Activated naive CD4-positive, alpha-beta T cell treated with anti-CD3 and anti-CD28 coated beads for 36 hours (primary cell): ENCODE data around the gene ENTREP1. TPM values are rescaled to one million over a fixed set of nuclear protein-coding genes. Genes with fewer than 3 reads are reported as not detected.

Experiments
- CTCF ChIA-PET: fragments of 350-600 bp; sonication (Branson Sonifier 250); formaldehyde crosslinking; loops from one replicate; lab custom pipeline; 2021; ENCODE audit warnings: antibody characterized with exemption; lab: Charles Lee
- DNase-seq: peaks from one replicate; pipeline ENCODE4 v3.0.0-alpha.2; 2020
- H3K27ac Mint-ChIP-seq: one replicate; pipeline ENCODE4 v1.8.0; 2021; ENCODE audit warnings: mild to moderate bottlenecking, mixed read lengths
- H3K27me3 Mint-ChIP-seq: one replicate; pipeline ENCODE4 v1.8.0; 2021; ENCODE audit warnings: low read depth, mixed read lengths
- H3K36me3 Mint-ChIP-seq: one replicate; pipeline ENCODE4 v1.8.0; 2021; ENCODE audit warnings: low read depth, mixed read lengths
- H3K4me1 Mint-ChIP-seq: one replicate; pipeline ENCODE4 v1.8.0; 2021; ENCODE audit warnings: low read depth, mixed read lengths
- H3K4me3 Mint-ChIP-seq: one replicate; pipeline ENCODE4 v1.8.0; 2021; ENCODE audit warnings: mild to moderate bottlenecking, moderate library complexity, mixed read lengths
- H3K9me3 Mint-ChIP-seq: one replicate; pipeline ENCODE4 v1.8.0; 2021; ENCODE audit warnings: mixed read lengths
- intact Hi-C: fragments of 100-400 bp; cut with micrococcal nuclease; formaldehyde crosslinking; loops from one replicate; pipeline ENCODE4 v1.15.1; 2023
- total RNA-seq, 2 experiments: library from RNA; stranded (reverse); gene quantifications; one replicate each; pipeline ENCODE4 v1.2.3, GENCODE V29; 2021

Gene ENTREP1
- total RNA-seq, 2 experiments from 2014 or later = not detected

DNA sequence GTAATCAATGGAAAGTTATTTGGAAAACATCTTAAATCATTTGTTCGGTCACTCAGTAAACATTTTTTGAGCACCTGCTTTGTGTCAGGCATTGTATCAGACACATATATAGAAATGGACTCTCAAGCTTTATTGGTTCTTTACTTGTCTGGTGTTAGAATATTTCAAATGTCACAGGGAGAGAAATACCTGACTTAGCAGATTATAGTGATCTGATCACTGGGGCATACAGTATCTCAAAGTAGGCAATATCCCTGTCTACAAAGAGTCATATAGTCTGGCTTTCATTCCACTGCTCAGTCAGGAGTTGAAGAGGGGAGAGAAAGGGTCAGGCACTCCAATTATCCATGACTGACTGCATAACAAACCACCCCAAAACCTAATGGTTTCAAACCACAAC, 30.2 kb downstream of the ENTREP1 start:
- H3K4me1 Mint-ChIP-seq = no peaks in the 10 kb centered on the region
- intact Hi-C loops = no loop called here
- CTCF ChIA-PET = no interaction called here
- no peak overlapping the region for H3K27ac Mint-ChIP-seq
- H3K4me3 Mint-ChIP-seq = no peak overlapping the region
- peaks cover 9% of the 10 kb centered on the region for H3K27me3 Mint-ChIP-seq
- DNase-seq = no peak
- no peaks in the 10 kb centered on the region for H3K36me3 Mint-ChIP-seq
- no peaks in the 10 kb centered on the region for H3K9me3 Mint-ChIP-seq

DNA sequence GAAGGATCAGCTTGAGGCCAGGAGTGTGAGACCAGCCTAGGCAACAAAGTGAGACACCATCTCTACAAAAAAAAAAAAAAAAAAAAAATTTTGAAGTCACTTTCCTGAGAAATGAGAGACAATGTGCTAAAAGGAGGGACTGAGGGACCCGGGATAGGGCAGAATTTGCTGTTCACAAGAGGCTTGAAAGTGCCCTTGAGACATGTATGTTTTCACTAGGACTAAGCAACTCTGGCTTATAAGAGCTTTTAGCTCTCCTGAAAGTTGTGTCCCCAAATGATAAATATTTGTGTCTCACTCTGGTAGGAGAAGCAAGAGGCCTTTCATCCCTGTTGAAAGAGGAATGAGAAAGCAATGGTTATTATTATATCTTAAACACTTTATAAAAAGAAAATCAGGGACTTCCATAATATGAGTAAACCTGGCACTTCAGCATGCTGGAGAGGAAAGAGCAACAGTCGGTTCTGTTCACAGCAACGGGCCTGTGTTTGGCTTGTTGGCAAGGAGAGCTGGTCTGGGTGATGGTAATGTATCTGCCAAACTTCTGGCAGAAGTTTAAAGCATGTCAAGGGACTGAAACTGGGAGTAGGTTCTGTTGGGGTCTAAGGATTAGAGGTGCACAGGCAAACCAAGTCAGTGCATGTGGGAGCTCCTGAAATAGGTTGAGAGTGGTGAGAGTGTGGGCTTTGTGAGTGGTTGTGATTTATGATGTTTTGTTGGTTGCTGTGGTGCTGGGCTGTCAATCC, 32.2 kb downstream of the ENTREP1 start:
- intact Hi-C loops = no loop called here
- no peaks in the 10 kb centered on the region for H3K36me3 Mint-ChIP-seq
- no peak for DNase-seq
- CTCF ChIA-PET = no interaction called here
- peaks cover 9% of the 10 kb centered on the region for H3K27me3 Mint-ChIP-seq
- H3K27ac Mint-ChIP-seq = no peak overlapping the region
- no peaks in the 10 kb centered on the region for H3K9me3 Mint-ChIP-seq
- no peak overlapping the region for H3K4me3 Mint-ChIP-seq
- no peaks in the 10 kb centered on the region for H3K4me1 Mint-ChIP-seq

DNA sequence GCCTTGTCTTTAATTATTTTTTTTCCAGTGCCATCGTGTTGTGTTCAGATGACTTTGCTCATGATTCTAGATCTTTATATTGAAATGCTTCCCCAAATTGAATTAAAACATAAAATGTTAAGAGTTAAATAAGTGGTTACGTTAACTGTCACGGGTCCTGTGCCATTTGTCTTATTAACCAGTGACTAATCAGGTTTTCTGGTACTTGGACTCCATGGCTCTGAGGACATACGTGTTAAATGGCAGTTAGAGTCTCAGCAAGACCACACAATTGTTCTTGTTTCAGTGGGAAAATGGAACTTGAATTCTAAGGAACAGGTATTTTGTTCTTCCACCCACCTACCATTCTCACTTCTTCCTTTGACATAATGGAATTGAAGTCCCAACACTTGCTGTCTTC, 32.8 kb downstream of the ENTREP1 start:
- H3K9me3 Mint-ChIP-seq = no peaks in the 10 kb centered on the region
- no peaks in the 10 kb centered on the region for H3K36me3 Mint-ChIP-seq
- DNase-seq = no peak
- H3K27me3 Mint-ChIP-seq = peaks cover 9% of the 10 kb centered on the region
- no peak overlapping the region for H3K27ac Mint-ChIP-seq
- CTCF ChIA-PET = no interaction called here
- intact Hi-C loops = no loop called here
- no peak overlapping the region for H3K4me3 Mint-ChIP-seq
- H3K4me1 Mint-ChIP-seq = no peaks in the 10 kb centered on the region

DNA sequence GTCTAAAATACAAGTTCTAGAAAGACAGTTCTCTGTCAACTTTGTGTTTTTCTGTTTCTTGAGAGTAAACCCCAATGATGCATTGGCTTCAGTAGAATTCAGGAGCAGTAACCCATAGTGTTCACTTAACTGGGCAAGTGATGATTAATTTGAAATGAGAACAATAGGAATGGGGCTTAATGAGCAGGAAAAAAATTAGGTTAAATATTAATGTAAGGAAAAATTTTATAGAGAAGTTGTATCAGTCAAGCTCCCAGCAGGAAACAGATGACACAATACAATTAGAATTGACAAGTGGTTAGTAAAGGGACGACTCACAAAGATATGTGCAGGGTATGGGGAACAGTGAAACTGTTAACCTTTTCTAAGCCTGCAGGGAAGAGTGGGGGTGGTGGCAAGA, 38.2 kb downstream of the ENTREP1 start:
- CTCF ChIA-PET = no interaction called here
- H3K27ac Mint-ChIP-seq = no peak overlapping the region

DNA sequence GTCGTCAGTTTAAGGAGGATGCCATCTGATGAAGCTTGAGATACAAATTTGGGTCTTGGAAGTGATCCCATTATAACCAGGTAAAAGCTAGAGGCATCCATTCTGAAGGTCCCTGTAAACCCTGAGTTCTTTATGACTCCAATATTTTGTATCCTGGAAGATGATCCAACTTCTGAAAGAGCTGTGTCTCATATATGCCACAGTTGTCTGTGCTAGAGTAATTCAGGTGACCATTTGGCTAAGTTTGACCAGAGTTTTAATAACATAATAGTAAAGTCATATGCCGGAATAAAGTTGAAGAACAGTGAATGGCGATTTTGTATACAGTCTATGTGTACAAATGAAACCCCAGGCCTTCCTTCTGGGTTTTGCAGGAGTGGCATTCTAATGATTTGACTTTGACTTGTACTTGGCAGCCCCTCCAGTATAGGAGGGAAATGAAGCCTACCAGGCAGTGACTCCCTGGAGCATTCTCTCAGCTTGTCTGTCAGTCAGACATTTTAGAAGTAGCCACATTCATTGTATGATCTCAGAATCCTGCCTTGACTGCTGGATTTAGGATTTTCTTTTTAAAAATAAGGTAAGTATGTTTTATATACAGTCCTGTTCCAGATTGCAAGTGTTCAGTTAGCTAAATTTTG, 39.6 kb downstream of the ENTREP1 start:
- Mint-ChIP-seq H3K9me3 (peaks cover 2% of the 10 kb centered on the region), H3K4me1 (no peaks in the 10 kb centered on the region), H3K4me3 (no peak overlapping the region), H3K27ac (no peak overlapping the region), H3K27me3 (peaks cover 11% of the 10 kb centered on the region), H3K36me3 (no peaks in the 10 kb centered on the region)
- intact Hi-C loops = no loop called here
- no peak for DNase-seq
- CTCF ChIA-PET = interaction anchor here (0.7 kb wide), 1 partner anchor 607 kb away, joined by 4 read pairs; no protein-coding TSS in a partner anchor

More for the DNA sequence above, 38.2 kb downstream of the ENTREP1 start:
- Mint-ChIP-seq H3K36me3 (no peaks in the 10 kb centered on the region), H3K4me3 (no peak overlapping the region), H3K9me3 (peaks cover under 1% of the 10 kb centered on the region), H3K4me1 (no peaks in the 10 kb centered on the region), H3K27me3 (peaks cover 1% of the 10 kb centered on the region)
- DNase-seq = no peak
- intact Hi-C loops = no loop called here

GRCh38 chr9:69370430-69370829, 45.4 kb downstream of the ENTREP1 start:
- CTCF ChIA-PET = no interaction called here
- Mint-ChIP-seq H3K27ac (no peak overlapping the region), H3K4me1 (no peaks in the 10 kb centered on the region), H3K27me3 (peaks cover 24% of the 10 kb centered on the region), H3K36me3 (no peaks in the 10 kb centered on the region), H3K9me3 (peaks cover 2% of the 10 kb centered on the region), H3K4me3 (no peak overlapping the region)
- DNase-seq = no peak
- intact Hi-C loops = no loop called here

DNA sequence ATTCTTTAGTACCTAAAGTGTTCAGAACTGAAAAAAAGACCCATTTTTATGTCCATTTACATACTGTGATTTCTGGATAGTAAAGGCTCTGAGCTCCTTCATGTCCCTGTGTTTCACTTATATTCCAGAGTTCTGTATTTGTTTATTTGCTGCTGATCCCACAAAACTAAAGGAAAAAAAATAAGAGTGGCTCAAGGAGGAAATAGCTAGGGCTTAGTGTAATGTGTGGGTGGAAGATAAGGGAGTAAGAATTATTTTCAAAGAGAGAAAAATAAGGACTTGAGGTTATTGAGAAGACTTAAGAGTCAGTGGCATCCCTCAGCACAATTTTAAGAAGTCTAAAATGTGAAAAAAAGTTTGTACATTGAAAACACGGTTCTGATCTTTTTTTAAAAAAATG, 46.0 kb downstream of the ENTREP1 start:
- intact Hi-C loops = no loop called here
- Mint-ChIP-seq H3K4me3 (no peak overlapping the region), H3K27me3 (peaks cover 24% of the 10 kb centered on the region), H3K9me3 (peaks cover 2% of the 10 kb centered on the region), H3K27ac (no peak overlapping the region), H3K36me3 (no peaks in the 10 kb centered on the region), H3K4me1 (no peaks in the 10 kb centered on the region)
- DNase-seq = no peak
- CTCF ChIA-PET = no interaction called here

GRCh38 chr9:69376651-69377050, 51.6 kb downstream of the ENTREP1 start:
- H3K4me3 Mint-ChIP-seq = no peak overlapping the region
- no peak for DNase-seq
- intact Hi-C loops = no loop called here
- no peaks in the 10 kb centered on the region for H3K9me3 Mint-ChIP-seq
- CTCF ChIA-PET = no interaction called here
- no peak overlapping the region for H3K27ac Mint-ChIP-seq
- peaks cover 9% of the 10 kb centered on the region for H3K27me3 Mint-ChIP-seq
- no peaks in the 10 kb centered on the region for H3K4me1 Mint-ChIP-seq
- no peaks in the 10 kb centered on the region for H3K36me3 Mint-ChIP-seq

- Mint-ChIP-seq H3K27me3 (peaks cover 9% of the 10 kb centered on the region), H3K36me3 (no peaks in the 10 kb centered on the region), H3K27ac (no peak overlapping the region), H3K9me3 (no peaks in the 10 kb centered on the region), H3K4me1 (no peaks in the 10 kb centered on the region), H3K4me3 (no peak overlapping the region)
- CTCF ChIA-PET = no interaction called here
- intact Hi-C loops = no loop called here
- DNase-seq = no peak
These were observed 52.3 kb downstream of the ENTREP1 start for GRCh38 chr9:69377291-69377690.

GRCh38 chr9:69377981-69378380, 53.0 kb downstream of the ENTREP1 start:
- CTCF ChIA-PET = no interaction called here
- Mint-ChIP-seq H3K27ac (no peak overlapping the region), H3K27me3 (peaks cover 9% of the 10 kb centered on the region), H3K4me1 (no peaks in the 10 kb centered on the region), H3K4me3 (no peak overlapping the region), H3K9me3 (no peaks in the 10 kb centered on the region), H3K36me3 (no peaks in the 10 kb centered on the region)
- intact Hi-C loops = no loop called here
- DNase-seq = no peak

GRCh38 chr9:69379270-69379982, 54.4 kb downstream of the ENTREP1 start:
- intact Hi-C loops = no loop called here
- Mint-ChIP-seq H3K27ac (no peak overlapping the region), H3K27me3 (peaks cover 9% of the 10 kb centered on the region), H3K9me3 (no peaks in the 10 kb centered on the region), H3K4me3 (no peak overlapping the region), H3K36me3 (no peaks in the 10 kb centered on the region), H3K4me1 (no peaks in the 10 kb centered on the region)
- CTCF ChIA-PET = no interaction called here
- no peak for DNase-seq

GRCh38 chr9:69380301-69380700, 55.3 kb downstream of the ENTREP1 start:
- CTCF ChIA-PET = no interaction called here
- no peak for DNase-seq
- no peak overlapping the region for H3K27ac Mint-ChIP-seq
- no peaks in the 10 kb centered on the region for H3K36me3 Mint-ChIP-seq
- H3K9me3 Mint-ChIP-seq = no peaks in the 10 kb centered on the region
- peaks cover 9% of the 10 kb centered on the region for H3K27me3 Mint-ChIP-seq
- intact Hi-C loops = no loop called here
- no peak overlapping the region for H3K4me3 Mint-ChIP-seq
- no peaks in the 10 kb centered on the region for H3K4me1 Mint-ChIP-seq
